Mucosa of descending colon (tissue), 3 donors: ENCODE measurements around the gene PITPNC1. TPM values are rescaled to one million over a fixed set of nuclear protein-coding genes. Genes with fewer than 3 reads are reported as not detected.
A peak's percentile ranks its signal among the peaks of the same experiment; 100 is the strongest.

ENCODE experiments used
- ATAC-seq: fragments of 200-7000 bp; cut with Tn5 transposase; one replicate; pipeline ENCODE4 v1.9.1; 2020; ENCODE audit warnings: mild to moderate bottlenecking, moderate library complexity
- DNase-seq, 3 donors: peaks; one replicate each; pipeline ENCODE4 v3.0.0-alpha.2; 2020
- H3K36me3 ChIP-seq: fragments of 200-600 bp; one replicate; pipeline ENCODE4 v1.8.0; 2021; ENCODE audit warnings: low read depth, mild to moderate bottlenecking
- H3K4me1 ChIP-seq: fragments of 200-600 bp; one replicate; pipeline ENCODE4 v1.8.0; 2021; ENCODE audit warnings: low read depth, mild to moderate bottlenecking
- H3K4me3 ChIP-seq: fragments of 200-600 bp; one replicate; pipeline ENCODE4 v1.8.0; 2021; ENCODE audit warnings: mild to moderate bottlenecking
- H3K9me3 ChIP-seq: fragments of 200-600 bp; one replicate; pipeline ENCODE4 v1.8.0; 2021; ENCODE audit warnings: mild to moderate bottlenecking
- intact Hi-C, 2 donors: fragments of 100-400 bp; cut with DNase I in 1 of 2; cut with micrococcal nuclease in 1 of 2; formaldehyde crosslinking; loops; one replicate each; pipeline versions ENCODE4 v1.11.0 to v1.11.1; 2022; cut with DNase I, micrococcal nuclease
- total RNA-seq, 3 donors: library from RNA; stranded (reverse); fragmentation: NEBNext Ultra II Directional in 2 of 3; extraction: Animal tissue kit (Norgen Biotek cat#: 25700) in 2 of 3; gene quantifications; one replicate each; pipeline versions ENCODE4 v1.2.1 to v1.2.4, GENCODE V29; 2021 to 2023
- TF ChIP-seq, protein P1 (sequence below): fragments of 200-600 bp; IDR thresholded peaks from one replicate; pipeline ENCODE4 v1.8.0; 2022; ENCODE audit warnings: antibody characterized with exemption, mild to moderate bottlenecking
- donor health status: DM: no; HTN: no; CAD: no; lungs with moderate emphysema.
- donor health status: DM: no; HTN: no; CAD: no.
- donor health status: DM: no; HTN: yes; CAD: no.

PITPNC1 gene
- total RNA-seq, 3 donors from 2014 or later, result 10.7 to 11.4 (median 10.9) TPM

DNA sequence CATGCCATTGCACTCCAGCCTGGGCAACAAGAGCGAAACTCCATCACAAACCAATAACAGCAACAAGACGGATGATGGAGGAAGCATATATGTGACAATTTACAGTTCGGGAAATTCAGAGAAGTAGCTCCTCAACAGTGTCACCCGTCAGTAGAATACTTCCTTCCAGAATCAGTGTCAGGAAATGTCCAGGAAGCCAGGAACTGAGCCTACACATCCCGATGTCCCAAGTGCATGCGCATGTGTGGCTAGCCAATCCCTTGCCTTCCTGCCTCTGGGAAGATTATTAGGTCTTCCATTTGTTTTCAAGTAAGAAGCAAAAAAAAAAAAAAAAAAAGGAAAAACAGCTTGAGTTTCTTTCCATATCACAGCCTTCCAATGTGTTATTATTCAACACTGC is 1.4 kb upstream of the PITPNC1 start:
- Histone ChIP-seq H3K4me1 (no peaks in the 10 kb centered on the region), H3K36me3 (no peaks in the 10 kb centered on the region), H3K9me3 (no peaks in the 10 kb centered on the region), H3K4me3 (no peak overlapping the region)
- no peak for DNase-seq
- intact Hi-C loops, result loop anchor here (5.0 to 10.0 kb wide), 4 partner anchors 102 to 309 kb away; no protein-coding TSS in a partner anchor
- TF ChIP-seq, protein P1, sequence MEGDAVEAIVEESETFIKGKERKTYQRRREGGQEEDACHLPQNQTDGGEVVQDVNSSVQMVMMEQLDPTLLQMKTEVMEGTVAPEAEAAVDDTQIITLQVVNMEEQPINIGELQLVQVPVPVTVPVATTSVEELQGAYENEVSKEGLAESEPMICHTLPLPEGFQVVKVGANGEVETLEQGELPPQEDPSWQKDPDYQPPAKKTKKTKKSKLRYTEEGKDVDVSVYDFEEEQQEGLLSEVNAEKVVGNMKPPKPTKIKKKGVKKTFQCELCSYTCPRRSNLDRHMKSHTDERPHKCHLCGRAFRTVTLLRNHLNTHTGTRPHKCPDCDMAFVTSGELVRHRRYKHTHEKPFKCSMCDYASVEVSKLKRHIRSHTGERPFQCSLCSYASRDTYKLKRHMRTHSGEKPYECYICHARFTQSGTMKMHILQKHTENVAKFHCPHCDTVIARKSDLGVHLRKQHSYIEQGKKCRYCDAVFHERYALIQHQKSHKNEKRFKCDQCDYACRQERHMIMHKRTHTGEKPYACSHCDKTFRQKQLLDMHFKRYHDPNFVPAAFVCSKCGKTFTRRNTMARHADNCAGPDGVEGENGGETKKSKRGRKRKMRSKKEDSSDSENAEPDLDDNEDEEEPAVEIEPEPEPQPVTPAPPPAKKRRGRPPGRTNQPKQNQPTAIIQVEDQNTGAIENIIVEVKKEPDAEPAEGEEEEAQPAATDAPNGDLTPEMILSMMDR, result no peak
- no peak for ATAC-seq

DNA sequence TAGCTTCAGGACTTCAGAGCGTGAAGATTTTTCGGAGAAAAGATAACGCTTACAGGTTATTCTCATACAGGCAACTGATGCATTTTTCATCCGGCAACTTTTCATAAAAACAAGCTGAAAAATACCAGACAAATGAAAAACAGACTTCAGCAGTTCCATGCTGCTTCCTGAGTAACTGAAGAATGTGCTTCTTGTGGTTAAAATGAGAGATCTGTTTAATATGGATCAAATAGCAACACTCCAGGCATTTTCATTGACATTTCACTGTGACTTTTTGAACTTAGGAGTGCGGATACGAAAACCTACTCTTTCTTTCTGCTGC is 705 bp upstream of the PITPNC1 start:
- Histone ChIP-seq H3K36me3 (no peaks in the 10 kb centered on the region), H3K4me3 (no peak overlapping the region), H3K9me3 (no peaks in the 10 kb centered on the region), H3K4me1 (no peaks in the 10 kb centered on the region)
- TF ChIP-seq, protein P1, result no peak
- DNase-seq (no peak), ATAC-seq (no peak)
- intact Hi-C loops, result loop anchor here (5.0 to 10.0 kb wide), 4 partner anchors 101 to 308 kb away; no protein-coding TSS in a partner anchor

DNA sequence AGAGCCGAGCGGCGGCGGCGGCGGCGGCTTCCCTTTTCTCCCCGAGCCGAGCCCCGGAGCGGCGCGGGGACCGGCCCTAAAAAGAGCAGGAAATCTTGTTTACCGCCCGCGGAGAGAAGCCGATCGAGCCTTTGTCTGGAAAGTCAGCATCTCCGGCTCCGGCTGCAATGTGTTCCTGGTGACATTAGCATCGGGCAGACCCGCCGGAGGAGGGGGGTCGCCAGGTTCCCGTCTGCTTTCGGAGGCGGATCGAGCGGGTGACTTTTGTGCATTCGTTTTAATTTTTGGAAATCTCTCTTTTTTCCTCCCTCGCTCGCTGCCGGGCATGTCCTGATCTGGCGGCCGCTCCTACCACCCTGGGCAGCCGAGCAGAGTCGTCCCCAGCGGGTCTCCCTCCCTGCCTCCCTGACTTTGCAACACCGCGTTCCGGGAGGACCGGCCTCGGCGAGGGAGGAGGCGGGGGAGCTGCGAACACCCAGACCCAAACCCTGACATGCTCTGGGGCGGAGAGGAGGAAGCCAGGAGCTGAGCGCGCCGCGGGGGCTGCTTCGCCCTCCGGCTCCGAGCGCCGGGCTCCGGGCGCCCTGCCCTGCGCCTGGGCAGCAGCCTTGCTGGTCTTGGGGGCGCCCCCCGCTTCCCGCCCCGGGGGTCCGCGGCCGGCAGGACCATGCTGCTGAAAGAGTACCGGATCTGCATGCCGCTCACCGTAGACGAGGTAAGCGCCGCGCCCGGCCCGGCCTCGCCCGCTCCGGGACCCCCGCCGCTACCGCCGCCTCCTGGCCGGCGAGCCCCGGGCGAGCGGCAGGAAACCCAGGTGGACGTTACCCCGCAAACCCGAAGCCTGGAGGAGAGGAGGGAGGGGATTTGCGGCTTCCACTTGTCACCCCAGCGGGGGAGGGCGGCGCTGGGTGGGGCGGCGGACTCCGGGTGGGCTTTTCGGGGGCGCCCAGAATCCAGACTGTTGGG is 690 bp downstream of the PITPNC1 start:
- no peaks in the 10 kb centered on the region for H3K36me3 ChIP-seq
- H3K9me3 ChIP-seq, result no peaks in the 10 kb centered on the region
- DNase-seq (peak; percentile 54 to 76 (median 73)), ATAC-seq (peak; percentile 49)
- no peaks in the 10 kb centered on the region for H3K4me1 ChIP-seq
- intact Hi-C loops, result loop anchor here (5.0 to 10.0 kb wide), 4 partner anchors 100 to 307 kb away; no protein-coding TSS in a partner anchor
- TF ChIP-seq, protein P1, result no peak
- peak overlapping the region; percentile 63 for H3K4me3 ChIP-seq

DNA sequence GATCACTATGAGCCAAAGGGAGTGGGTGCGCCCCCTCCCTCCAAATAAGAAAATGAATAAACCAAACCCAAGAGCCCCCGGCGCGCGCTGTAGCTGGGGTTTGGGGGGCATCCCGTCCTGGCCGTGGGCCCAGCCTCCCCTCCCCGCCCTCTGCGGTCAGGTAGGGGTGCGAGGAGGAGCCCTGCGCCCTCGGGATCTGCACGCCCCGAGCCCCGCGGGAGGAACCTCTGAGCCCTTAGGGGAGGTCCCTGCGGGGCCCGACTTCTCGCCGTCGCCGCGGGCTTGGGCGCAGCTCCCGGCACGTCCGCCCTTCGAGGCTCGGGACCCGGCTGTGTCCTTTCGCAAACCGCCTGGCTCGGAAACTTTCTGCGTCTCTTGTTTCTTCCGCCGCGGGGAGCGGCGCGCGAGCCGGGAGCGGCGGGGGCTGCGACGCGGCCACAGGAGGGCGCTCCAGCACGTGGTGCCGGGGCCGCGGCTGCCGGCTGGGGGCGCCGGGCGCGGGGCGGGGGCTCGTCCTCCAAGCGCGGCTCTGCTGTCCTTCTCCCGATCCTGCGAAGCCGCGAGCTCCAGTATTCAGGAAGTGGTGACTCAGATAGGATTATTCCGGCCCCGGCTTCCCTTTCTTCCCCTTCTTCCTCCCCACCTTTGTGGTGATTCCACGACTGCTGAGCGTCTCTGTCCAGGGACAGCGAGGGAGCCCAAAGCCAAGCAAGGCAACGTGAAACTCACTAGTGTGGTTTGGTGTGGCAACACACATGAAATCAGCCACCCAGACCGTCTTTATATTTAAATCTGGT is 1.6 kb downstream of the PITPNC1 start:
- H3K4me1 ChIP-seq, result no peaks in the 10 kb centered on the region
- H3K36me3 ChIP-seq, result no peaks in the 10 kb centered on the region
- peak; percentile 80 to 85 (median 83) for DNase-seq
- TF ChIP-seq, protein P1, result peak; percentile 88
- ATAC-seq, result peak; percentile 80
- no peaks in the 10 kb centered on the region for H3K9me3 ChIP-seq
- peak overlapping the region; percentile 63 for H3K4me3 ChIP-seq
- intact Hi-C loops, result loop anchor here (5.0 to 10.0 kb wide), 4 partner anchors 99 to 306 kb away; no protein-coding TSS in a partner anchor

DNA sequence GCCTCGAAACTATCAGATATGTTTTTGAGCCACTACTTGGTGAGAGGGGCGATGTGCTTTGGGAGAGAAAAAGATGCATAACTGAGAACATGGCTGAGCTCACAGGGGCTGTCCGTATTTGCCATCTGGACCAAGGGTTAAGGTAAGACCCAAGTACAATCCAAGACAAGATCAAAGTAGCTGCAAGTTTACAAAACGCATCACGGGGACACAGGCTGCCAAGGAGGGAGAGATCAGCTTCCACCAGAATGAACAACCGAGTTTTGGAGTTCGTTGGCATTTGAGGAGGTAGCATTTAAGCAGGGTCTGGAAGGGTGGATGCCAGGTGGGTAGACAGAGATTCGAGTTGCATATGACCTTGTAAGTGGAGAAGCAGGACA is 2.2 kb downstream of the PITPNC1 start:
- no peak overlapping the region for H3K4me3 ChIP-seq
- no peaks in the 10 kb centered on the region for H3K4me1 ChIP-seq
- H3K9me3 ChIP-seq, result no peaks in the 10 kb centered on the region
- H3K36me3 ChIP-seq, result no peaks in the 10 kb centered on the region
- ATAC-seq (no peak), DNase-seq (no peak)
- TF ChIP-seq, protein P1, result no peak
- intact Hi-C loops, result loop anchor here (5.0 to 10.0 kb wide), 4 partner anchors 98 to 306 kb away; no protein-coding TSS in a partner anchor
